Measurements from ENCODE around the gene THRB. TPM values are rescaled to one million over a fixed set of nuclear protein-coding genes. Genes with fewer than 3 reads are reported as not detected.

Gene THRB
- total RNA-seq, 4 donors from 2014 or later, result 3.7 to 11.3 (median 6.1) TPM

- intact Hi-C loops (cut with DNase I), result no loop called here
- Histone ChIP-seq H3K9me3 (no peaks in the 10 kb centered on the region), H3K36me3 (no peaks in the 10 kb centered on the region), H3K4me3 (no peak overlapping the region), H3K27ac (no peak overlapping the region), H3K4me1 (peaks cover 0 to 80% (median 20%) of the 10 kb centered on the region in 3 donors), H3K27me3 (peaks cover 0 to 10% (median 0%) of the 10 kb centered on the region in 4 donors)
- WGBS, 2 donors, result 38 to 46% methylated on average over 2 of the region's 2 CpGs
- TF ChIP-seq POLR2A (IDR thresholded peaks at IDR 0.05) (no peak), CTCF (IDR thresholded peaks at IDR 0.05) (no peak)
- DNase-seq, result no peak
These were observed 4.5 kb downstream of the THRB start for GRCh38 chr3:24490151-24490550.

GRCh38 chr3:24487325-24488262 lies 7.1 kb downstream of the THRB start:
- Histone ChIP-seq H3K4me3 (no peak overlapping the region), H3K36me3 (no peaks in the 10 kb centered on the region), H3K27ac (no peak overlapping the region), H3K9me3 (no peaks in the 10 kb centered on the region), H3K4me1 (peaks cover 0 to 64% (median 20%) of the 10 kb centered on the region in 3 donors), H3K27me3 (no peaks in the 10 kb centered on the region)
- DNase-seq, result no peak
- intact Hi-C loops (cut with DNase I), result no loop called here
- TF ChIP-seq POLR2A (IDR thresholded peaks at IDR 0.05) (no peak), CTCF (IDR thresholded peaks at IDR 0.05) (no peak)

- Histone ChIP-seq H3K27me3 (no peaks in the 10 kb centered on the region), H3K36me3 (no peaks in the 10 kb centered on the region), H3K9me3 (no peaks in the 10 kb centered on the region), H3K4me1 (peaks cover 0 to 47% (median 19%) of the 10 kb centered on the region in 3 donors), H3K27ac (no peak overlapping the region), H3K4me3 (no peak overlapping the region)
- 84 to 86% methylated on average over 1 of the region's 1 CpG for WGBS, 2 donors
- no peak for DNase-seq
- intact Hi-C loops (cut with DNase I), result no loop called here
- TF ChIP-seq POLR2A (IDR thresholded peaks at IDR 0.05) (no peak), CTCF (IDR thresholded peaks at IDR 0.05) (no peak)
These were observed 9.1 kb downstream of the THRB start for GRCh38 chr3:24485511-24485910.

GRCh38 chr3:24483873-24484272 lies 10.8 kb downstream of the THRB start:
- 84 to 87% methylated on average over 3 of the region's 3 CpGs for WGBS, 2 donors
- intact Hi-C loops (cut with DNase I), result no loop called here
- DNase-seq, result no peak
- H3K4me1 ChIP-seq, result peaks cover 0 to 40% (median 11%) of the 10 kb centered on the region in 3 donors
- H3K27me3 ChIP-seq, result no peaks in the 10 kb centered on the region
- no peak overlapping the region for H3K27ac ChIP-seq
- TF ChIP-seq POLR2A (IDR thresholded peaks at IDR 0.05), result no peak
- TF ChIP-seq CTCF (IDR thresholded peaks at IDR 0.05), result no peak
- no peaks in the 10 kb centered on the region for H3K36me3 ChIP-seq
- no peak overlapping the region for H3K4me3 ChIP-seq
- H3K9me3 ChIP-seq, result no peaks in the 10 kb centered on the region

- TF ChIP-seq POLR2A (IDR thresholded peaks at IDR 0.05), result no peak
- no peak for TF ChIP-seq CTCF (IDR thresholded peaks at IDR 0.05)
- WGBS, 2 donors, result 89 to 96% methylated on average over 3 of the region's 3 CpGs
- peaks cover 0 to 29% (median 5%) of the 10 kb centered on the region in 3 donors for H3K4me1 ChIP-seq
- intact Hi-C loops (cut with DNase I), result no loop called here
- no peaks in the 10 kb centered on the region for H3K27me3 ChIP-seq
- no peak for DNase-seq
- no peak overlapping the region for H3K27ac ChIP-seq
- H3K4me3 ChIP-seq, result no peak overlapping the region
- no peaks in the 10 kb centered on the region for H3K36me3 ChIP-seq
- H3K9me3 ChIP-seq, result no peaks in the 10 kb centered on the region
These were observed 12.4 kb downstream of the THRB start for GRCh38 chr3:24482096-24482705.

Data from esophagus squamous epithelium (tissue), 5 donors.